ENCODE data around the gene LRP2.
"Not testable (repeated sequence)": the region's sequence is repeated elsewhere in the genome, so short reads cannot be mapped to it uniquely, and the experiment has no call there.

LRP2 gene

GRCh38 chr2:169348321-169349024 lies 13.9 kb downstream of the LRP2 start:
- DNase-seq (ENCODE audit: low spot score): no peak

GRCh38 chr2:169345486-169346437 lies 16.6 kb downstream of the LRP2 start:
- no peak for DNase-seq (ENCODE audit: low spot score)

GRCh38 chr2:169344736-169345485 lies 17.4 kb downstream of the LRP2 start:
- no peak for DNase-seq (ENCODE audit: low spot score)

- DNase-seq (ENCODE audit: low spot score): no peak
Measured at GRCh38 chr2:169343202-169343601, 19.1 kb downstream of the LRP2 start.

- no peak for DNase-seq (ENCODE audit: low spot score)
Measured at GRCh38 chr2:169339657-169340056, 22.7 kb downstream of the LRP2 start.

- no peak for DNase-seq (ENCODE audit: low spot score)
Measured at GRCh38 chr2:169336695-169337094, 25.6 kb downstream of the LRP2 start.

- no peak for DNase-seq (ENCODE audit: low spot score)
Measured at GRCh38 chr2:169330555-169331198, 31.7 kb downstream of the LRP2 start.

- no peak for DNase-seq (ENCODE audit: low spot score)
Measured at GRCh38 chr2:169329688-169330554, 32.4 kb downstream of the LRP2 start.

- DNase-seq (ENCODE audit: low spot score): no peak
Measured at GRCh38 chr2:169328785-169329184, 33.5 kb downstream of the LRP2 start.

GRCh38 chr2:169327837-169328236 lies 34.5 kb downstream of the LRP2 start:
- not testable (repeated sequence) for DNase-seq (ENCODE audit: low spot score)

GRCh38 chr2:169325886-169326285 lies 36.4 kb downstream of the LRP2 start:
- DNase-seq (ENCODE audit: low spot score): not testable (repeated sequence)

GRCh38 chr2:169324581-169325260 lies 37.6 kb downstream of the LRP2 start:
- DNase-seq (ENCODE audit: low spot score): no peak

- no peak for DNase-seq (ENCODE audit: low spot score)
Measured at GRCh38 chr2:169323841-169324240, 38.5 kb downstream of the LRP2 start.

- no peak for DNase-seq (ENCODE audit: low spot score)
Measured at GRCh38 chr2:169320561-169320960, 41.8 kb downstream of the LRP2 start.

GRCh38 chr2:169315357-169315756 lies 47.0 kb downstream of the LRP2 start:
- DNase-seq (ENCODE audit: low spot score): no peak

GRCh38 chr2:169308349-169308748 lies 54.0 kb downstream of the LRP2 start:
- not testable (repeated sequence) for DNase-seq (ENCODE audit: low spot score)

- not testable (repeated sequence) for DNase-seq (ENCODE audit: low spot score)
Measured at GRCh38 chr2:169304689-169305088, 57.6 kb downstream of the LRP2 start.

- no peak for DNase-seq (ENCODE audit: low spot score)
Measured at GRCh38 chr2:169303579-169304305, 58.6 kb downstream of the LRP2 start.

GRCh38 chr2:169302364-169302763 lies 60.0 kb downstream of the LRP2 start:
- DNase-seq (ENCODE audit: low spot score): no peak

Data from hematopoietic multipotent progenitor cell treated with erythropoietin and hydrocortisone succinate and interleukin-3 and kit ligand, for 17 days (in vitro differentiated cells).